GM19238 (cell line): ENCODE measurements around the gene GCHFR.
A peak's percentile ranks its signal among the peaks of the same experiment; 100 is the strongest.

Experiments
- DNase-seq: peaks from one replicate; pipeline ENCODE4 v3.0.0; 2011; ENCODE audit warnings: low spot score; ENCODE audit not compliant: insufficient read length

GCHFR gene

DNA sequence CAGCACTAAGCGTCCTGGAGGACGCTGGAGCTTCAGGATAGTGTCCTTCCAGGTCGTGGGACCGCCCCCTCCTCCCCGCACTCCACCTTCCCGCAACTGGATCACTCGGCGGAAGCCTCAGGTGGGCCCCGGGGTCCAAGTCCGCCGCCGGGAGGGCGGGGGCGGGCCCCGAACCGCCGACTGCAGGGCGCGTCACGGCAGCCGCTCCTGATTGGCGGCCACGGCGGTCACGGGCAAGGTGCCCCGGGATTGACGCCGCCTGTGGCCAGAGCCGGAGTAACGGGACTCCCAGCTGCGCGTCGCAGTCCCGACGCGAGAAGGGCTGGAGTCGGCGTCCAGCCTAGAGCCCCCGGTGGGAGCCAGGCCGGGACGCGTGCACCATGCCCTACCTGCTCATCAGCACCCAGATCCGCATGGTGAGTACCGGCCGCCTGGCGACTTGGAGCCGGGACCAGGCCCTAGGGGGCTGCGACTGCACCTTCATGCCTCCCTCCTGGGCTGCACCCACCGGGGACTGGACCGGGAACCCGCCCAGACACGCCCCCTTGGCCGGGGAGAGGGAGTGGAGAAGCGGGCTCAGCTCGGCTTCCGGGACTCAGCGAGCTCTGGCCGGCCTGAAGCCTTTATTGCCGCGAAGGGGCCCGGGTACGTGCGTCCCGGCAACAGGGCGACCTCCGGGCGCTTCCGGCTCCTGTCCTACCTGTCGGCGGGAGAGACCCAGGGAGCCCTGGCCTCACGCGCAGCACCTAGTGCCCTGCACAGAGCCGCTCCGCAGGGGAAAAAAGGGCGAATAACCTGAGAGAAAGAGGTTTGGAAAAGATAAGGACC lies at the start of gene GCHFR:
Gene GCHFR, plus strand, starts transcription at position 268 of the 828 bp plus-strand sequence. Its CDS starts 113 bp downstream, at position 381.
- peak; percentile 61 for DNase-seq

DNA sequence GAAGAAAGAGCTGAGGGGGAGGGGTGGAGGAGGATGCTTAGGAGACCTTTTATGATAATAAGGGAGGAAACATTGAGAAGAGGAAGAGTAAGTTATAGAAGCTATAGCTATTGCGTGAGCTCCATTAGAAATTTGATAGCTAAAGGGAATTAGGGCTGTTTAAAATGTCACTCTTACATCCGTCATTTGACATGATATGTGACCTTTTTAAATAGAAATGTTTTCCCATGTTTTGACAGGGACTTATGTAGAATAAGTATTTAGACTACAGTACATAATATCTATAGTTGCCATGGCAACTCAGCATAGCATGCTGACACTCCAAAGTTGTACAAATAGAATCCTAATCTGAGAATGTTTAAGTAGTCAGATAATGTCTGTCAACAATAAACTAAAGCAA lies 49.7 kb upstream of the GCHFR start:
- DNase-seq: no peak

DNA sequence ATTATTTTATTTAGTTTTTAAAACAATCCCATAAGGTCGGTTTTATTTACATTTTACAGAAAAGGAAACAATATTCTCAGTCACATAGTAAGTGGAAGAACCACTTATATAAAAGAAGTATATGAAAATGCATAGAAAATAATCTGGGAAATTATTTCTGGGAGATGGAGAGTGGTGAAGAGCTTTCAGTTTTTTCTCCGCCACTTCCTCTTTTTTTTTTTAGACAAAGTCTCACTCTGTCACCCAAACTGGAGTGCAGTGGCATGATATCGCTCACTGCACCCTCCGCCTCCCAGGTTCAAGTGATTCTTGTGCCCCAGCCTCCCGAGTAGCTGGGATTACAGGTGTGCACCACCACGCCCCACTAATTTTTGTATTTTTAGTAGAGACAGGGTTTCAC lies 47.7 kb upstream of the GCHFR start:
- no peak for DNase-seq

DNA sequence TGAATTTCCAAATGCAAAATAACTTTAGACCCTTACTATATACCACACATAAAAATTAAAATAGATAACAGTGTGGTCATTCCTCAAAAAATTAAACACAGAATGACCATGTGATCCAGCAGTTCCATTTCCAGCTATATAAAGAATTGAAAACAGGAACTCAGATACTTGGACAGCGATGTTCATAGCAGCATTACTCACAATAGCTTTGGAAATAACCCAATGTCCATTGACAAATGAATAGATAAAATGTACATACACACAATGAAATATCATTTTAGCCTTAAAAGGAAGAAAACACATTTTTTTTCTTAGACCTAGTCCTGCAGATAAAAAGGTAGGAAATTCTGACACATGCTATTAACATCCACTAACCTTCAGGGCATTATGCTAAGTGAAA lies 42.2 kb upstream of the GCHFR start:
- no peak for DNase-seq

DNA sequence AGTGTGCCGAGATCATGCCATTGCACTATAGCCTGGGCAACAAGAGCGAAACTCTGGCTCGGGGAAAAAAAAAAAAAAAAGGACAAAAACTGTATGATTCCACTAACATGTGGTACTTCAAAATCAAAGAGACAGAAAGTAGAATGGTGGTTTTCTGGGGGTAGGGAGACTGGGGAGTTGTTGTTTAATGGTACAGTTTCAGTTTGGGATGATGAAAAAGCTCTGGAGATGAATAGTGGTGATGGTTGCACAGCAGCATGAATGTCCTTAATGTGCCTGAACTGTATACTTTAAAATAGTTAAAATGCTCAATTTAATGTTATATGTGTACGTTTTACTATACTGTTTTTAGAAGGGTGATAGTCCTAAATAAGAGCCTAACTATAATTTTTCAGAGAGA lies 41.5 kb upstream of the GCHFR start:
- DNase-seq: no peak

DNA sequence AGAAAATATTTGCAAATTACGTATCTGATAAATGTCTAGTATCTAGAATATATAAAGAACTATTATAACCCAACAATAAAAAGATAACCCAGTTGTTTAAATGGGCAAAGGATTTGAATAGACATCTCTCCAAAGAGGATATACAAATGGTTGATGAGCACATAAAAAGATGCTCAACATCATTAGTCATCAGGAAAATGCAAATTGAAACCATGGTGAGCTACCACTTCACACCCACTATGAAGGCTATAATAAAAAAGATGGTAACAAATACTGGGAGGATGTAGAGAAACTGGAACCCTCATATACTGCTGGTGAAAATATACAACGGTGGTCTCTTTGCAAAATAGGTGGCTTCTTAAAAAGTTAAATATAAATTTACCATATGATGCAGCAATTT lies 40.9 kb upstream of the GCHFR start:
- DNase-seq: no peak

DNA sequence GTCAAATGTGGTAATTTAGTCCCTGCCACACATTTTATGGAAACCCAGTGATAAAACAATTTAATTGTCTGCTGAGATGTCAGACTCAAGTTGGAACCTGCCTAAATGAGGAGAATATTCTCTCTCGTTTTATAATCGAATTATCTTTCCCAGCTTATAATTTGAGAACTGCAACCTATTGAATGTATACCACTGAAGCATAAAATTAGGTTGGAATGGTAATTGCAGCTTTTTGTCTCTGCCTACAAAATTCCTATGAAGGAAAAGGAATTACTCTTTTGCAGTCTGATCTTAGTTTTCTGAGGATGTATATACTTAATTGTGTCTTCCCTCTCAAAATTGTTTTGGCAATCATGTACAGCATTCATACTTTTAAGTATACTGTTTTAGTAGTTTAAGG lies 39.9 kb upstream of the GCHFR start:
- DNase-seq: no peak

DNA sequence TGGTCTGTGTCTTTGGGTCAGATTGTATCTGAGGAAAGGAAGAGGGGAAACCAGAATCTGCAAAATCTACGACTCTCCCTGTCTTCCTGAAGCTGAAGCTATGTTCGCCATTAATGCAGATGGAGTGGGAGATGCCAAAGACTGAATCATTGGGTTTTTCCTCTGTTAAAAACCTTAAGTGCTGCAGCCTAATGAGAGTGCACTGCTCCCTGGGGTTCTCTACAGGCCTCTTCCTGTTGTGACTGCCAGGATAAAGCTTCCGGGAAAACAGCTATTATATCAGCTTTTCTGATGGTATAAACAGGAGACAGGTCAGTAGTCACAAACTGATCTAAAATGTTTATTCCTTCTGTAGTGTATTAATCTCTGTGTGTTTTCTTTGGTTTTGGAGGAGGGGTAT lies 32.8 kb upstream of the GCHFR start:
- no peak for DNase-seq

DNA sequence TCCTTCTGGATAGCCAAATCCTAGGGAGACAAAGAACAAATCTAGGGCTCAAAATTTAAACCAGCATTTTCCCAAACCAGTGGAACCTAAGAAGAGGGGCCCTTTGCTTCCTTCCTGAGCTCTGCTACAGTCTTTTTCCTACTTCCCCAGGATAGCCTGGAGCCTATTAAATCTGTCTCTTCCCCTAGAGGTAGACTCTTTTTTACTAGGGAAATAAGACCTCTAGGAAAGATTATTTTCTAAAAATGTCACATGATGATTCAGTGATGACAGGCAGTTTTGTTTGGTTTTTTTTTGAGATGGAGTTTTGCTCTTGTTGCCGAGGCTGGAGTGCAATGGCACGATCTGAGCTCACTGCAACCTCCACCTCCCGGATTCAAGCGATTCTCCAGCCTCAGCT lies 27.3 kb upstream of the GCHFR start:
- no peak for DNase-seq

DNA sequence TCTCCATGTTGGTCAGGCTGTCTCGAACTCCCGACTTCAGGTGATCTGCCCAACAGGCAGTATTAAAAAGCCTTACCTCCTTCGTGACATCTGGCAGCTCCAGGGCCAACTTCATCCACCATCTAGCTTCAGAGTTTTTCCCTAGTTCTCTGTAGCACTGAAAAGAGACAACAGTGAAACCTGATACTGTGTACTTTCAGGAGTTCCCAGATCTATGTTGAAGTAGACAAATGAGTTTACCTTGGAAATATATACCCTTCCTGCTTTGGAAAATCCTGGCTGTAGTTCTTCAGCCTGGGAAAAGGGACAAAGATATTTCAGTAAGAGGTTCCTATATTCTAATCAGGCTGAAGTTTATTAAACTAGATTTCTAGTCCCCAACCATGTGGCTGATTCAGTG lies 26.8 kb upstream of the GCHFR start:
- DNase-seq: no peak

DNA sequence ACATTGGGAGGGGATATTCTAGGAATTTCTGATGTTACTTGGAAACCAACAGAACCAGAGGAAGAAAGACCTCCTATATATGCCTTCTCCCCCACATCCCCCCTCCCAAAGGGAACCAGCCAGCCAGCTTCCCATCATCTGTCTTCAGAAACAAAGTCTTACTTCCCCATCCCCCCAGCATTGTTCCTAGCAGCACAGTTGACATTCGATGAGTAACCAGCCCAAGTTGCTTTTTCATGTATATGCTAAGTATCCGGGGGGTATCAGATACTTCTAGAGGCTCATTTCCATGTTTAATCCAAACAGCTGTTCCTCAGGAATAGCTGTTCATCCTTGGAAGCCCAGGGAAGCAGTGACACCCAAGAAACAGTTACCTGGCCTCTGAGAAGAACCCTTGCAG lies 24.8 kb upstream of the GCHFR start:
- no peak for DNase-seq

DNA sequence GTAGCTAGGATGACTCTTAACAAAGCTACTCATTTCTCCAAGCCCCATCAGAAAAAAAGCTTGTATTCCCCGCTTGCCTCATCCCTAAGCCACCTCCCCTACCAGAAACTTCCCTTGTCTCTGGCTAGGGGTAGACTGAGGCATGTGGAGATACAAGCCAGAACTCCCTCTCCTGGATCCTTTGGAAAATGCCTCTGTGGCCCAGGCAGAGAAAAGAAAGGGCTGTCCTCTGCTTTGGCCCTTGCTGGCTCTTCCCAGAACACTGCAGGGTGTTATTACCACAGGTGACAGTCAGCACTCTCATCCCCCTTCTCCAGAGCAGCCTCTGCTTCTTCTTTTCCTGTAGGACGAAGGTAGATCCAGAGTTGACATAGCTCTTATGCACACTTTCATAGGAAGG lies 24.0 kb upstream of the GCHFR start:
- DNase-seq: no peak

DNA sequence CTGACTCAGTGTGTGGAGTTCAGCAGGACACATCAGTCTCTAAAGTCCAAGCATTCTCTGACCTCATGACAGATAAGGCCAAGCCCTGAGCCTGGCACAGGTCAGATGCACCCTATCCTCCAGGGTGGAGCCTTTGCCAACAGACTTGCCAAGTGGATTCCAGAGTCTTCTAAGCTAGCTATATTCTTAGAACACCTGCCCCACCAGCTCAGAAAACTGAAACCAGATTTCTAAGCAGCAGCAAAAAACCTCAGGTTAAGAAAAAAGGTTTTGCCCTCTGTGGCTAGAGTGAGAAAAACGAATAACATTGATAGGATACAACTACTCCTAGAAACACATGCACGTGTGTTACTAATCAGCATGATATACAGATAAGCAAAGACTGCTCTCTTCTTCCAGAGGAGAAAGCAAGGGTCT lies 20.4 kb upstream of the GCHFR start:
- no peak for DNase-seq

DNA sequence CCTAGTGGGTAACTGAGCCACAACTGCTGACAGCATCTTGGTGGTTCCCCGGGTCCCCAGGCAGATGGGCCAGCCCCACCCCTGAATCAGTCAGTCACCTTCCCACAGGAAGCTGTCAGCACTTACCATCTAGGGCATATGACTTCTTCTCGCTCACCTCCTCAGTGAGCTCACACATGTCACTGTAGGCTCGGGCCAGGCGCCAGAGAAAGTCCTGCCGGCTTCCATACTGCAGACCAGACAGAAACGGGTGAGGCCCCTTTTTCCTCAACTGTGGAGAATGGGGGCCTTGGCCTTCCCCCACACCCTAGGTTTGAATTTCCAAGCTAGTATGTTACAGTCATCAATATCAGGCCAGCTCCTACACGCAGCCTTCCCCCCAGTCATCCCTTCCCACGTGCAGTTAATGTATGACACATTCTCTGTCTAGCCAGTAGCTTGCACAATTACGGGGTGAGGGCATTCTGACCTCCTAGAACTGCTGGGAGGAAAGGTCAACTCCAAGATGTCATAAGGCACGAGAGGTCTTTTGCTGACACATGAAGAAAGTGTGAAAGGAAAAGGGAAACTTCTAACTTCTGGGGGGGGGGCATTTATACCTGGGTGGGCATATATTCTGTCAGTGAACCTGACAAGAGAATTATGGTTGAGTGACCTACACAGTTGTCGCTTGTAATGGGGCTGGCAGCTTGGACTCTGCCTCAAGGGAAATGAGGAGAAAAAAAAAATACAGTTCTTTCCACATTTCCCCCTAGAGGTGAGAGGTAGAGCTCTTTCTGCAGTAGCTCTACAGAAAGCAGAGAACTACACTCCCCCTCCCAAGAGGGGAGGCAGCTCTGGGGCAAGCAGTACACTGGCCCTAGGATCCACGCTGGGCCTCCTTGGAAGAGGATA lies 19.7 kb upstream of the GCHFR start:
- no peak for DNase-seq

DNA sequence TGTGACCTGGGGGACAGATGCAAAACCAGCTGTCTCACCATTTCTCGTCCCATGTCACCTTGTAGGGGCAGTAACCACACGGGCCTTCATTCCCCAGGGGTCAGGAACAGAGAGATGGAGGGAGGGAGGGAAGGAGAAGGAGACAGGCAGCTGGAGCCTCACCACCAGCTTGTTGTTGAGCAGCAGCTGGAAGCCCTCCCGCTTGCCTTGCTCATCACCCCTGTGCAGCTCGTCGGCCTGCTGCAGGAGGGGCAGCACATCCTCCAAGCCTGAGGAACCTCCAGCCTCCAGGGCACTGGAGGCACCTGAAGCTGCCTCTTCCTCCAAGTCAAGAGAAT lies 19.1 kb upstream of the GCHFR start:
- DNase-seq: no peak

DNA sequence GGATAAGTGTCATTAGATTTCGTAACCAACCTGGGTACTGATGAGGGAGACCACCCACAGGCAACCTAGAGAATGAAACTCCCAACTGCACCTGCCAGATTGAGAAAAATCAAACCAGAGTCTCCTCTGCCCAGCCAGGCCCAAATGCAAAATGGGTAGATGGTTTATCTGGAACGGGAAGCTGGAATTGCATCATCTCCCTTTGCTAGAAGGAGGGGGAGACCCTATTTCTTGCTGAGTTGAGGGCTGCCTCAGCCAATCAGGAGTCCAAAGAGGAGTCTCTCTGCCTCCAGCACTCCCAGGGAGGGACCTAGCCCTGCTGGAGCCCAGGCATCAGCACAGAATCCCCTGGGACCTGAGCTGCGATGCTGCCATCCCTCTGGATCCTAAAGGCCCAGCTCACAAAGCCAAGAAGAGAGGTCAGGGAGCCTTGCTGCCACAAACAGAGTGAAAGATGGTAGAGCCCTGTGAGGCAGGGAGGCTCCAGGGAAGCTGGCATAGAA lies 16.9 kb upstream of the GCHFR start:
- DNase-seq: no peak

DNA sequence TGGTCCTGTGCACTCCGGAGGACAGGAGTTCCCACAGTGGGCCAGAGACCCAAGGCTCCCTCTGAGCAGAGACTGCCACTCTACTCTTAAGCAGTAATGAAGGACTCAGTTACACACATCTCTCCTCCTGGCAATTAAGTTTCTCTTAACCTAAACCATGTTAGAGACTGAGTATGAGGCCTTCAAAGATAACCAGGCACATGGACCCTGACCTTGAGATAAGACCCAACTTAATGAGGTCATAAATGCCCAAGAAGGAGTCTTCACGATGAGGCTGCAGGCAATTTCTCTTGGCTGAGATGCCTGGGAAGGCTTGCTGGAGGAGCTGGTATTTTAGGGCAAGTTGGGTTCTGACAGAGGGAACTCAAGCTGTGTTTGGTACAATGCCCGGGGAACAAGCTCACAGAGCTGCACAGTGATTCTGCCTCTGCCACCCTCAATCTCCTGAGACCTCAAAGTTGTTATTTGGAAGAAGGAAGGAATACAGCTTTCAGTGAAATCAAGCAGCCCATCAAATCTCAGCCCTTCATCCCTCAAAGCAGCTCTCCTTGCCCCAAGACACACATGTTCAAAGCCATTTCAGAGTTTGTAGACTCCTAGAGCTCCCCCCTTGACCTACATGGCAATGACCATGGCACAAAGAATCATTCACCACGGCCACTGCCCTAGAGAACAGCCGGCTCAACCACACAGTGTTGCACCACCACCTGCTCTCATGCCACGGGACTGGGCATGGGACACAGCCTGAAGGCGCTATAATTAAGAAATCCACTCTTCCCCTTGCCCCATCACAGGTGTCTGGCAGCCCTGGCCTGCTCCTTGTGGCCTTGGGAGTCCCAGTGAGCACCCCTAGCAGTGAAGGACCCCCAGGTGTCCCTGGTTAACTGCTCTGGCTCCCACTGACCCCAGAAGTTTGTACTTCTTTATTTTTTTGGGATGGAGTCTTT lies 15.9 kb upstream of the GCHFR start:
- no peak for DNase-seq

DNA sequence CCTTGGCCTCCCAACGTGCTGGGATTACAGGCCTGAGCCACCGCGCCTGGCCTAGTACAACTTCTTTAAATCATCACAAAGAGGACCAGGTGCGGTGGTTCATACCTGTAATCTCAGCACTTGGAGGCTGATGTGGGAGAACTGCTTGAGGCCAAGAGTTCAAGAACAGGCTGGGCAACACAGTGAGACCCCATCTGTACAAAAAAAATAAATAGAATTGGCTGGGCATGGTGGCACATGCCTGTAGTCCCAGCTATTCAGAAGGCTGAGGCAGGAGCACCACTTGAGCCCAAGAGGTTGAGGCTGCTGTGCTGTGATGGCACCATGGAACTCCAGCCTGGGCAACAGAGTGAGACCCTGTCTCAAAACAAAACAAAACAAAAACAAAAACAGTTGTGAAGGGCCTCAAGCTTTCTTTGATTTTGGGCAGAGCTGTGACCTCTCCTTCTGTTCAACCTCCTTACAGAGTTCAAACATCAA lies 14.7 kb upstream of the GCHFR start:
- no peak for DNase-seq

DNA sequence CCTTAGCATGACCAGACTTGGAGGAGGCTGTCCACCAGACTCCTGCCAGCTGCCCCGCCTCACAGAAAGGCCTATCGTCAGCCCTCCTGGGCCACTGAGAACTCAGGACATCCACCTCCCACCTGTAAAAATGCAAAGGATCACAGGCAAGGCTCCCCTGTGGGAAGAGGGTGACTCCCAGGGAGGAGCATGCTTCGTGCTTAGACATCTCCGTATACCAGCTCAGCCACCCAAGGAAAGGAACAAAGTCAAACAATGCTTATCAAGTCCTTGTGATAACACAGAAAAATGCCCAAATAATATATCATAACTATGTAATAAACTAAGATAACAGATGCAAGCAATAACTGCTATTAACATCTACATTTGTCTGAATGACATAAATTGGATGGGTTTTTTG lies 13.0 kb upstream of the GCHFR start:
- no peak for DNase-seq

DNA sequence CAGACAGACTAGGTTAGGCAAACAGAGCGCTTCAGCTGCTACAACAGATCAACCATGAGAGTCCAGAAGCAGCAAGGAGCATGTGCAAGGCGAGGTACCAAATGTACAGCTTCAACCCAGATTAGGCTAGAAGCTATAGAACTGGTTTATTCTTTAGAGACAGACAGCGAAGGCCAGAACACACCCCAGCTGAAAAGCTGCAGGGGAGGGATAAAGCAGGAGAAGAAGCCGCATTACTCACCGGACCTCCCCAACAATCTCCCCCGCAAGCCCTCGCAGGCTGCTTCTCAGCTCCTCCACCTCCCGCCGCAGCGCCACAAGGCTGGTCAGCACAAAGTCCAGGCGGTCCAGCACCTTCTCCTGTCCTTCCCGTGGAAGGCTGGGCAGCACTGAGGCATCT lies 12.1 kb upstream of the GCHFR start:
- DNase-seq: no peak

DNA sequence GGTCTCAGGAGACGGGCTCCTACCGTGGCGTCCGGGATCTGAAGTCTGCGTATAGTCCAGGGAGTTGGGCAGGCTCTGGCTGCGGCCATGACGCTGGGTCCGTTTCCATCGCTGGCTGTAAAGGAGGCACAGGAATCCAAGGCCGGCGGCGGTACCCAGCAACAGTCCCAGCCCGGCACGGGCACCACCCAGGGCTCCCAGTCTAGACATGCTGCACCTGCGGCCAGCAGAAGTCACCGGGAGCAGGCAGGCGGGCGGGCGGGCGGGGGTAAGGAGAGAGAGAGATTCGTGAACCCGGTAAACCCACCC lies 9.3 kb upstream of the GCHFR start:
- no peak for DNase-seq
